Type B pancreatic cell (in vitro differentiated cells): ENCODE results near the gene ERBB3. TPM values are rescaled to one million over a fixed set of nuclear protein-coding genes. Genes with fewer than 3 reads are reported as not detected.

ENCODE experiments used
- DNase-seq: peaks from one replicate; pipeline ENCODE4 v3.0.0; 2021; ENCODE audit warnings: mixed read lengths; ENCODE audit not compliant: unreplicated experiment; ENCODE audit errors: extremely low spot score
- H3K27ac Mint-ChIP-seq: 2 replicates; pipeline ENCODE4 v1.8.0; 2021; ENCODE audit warnings: mild to moderate bottlenecking, mixed read lengths
- H3K27me3 Mint-ChIP-seq: 2 replicates; pipeline ENCODE4 v1.8.0; 2021; ENCODE audit warnings: mixed read lengths
- H3K36me3 Mint-ChIP-seq: 2 replicates; pipeline ENCODE4 v1.8.0; 2021; ENCODE audit warnings: mixed read lengths
- H3K4me1 Mint-ChIP-seq: one replicate; pipeline ENCODE4 v1.8.0; 2021; ENCODE audit warnings: mixed read lengths; ENCODE audit not compliant: unreplicated experiment
- H3K4me3 Mint-ChIP-seq: 2 replicates; pipeline ENCODE4 v1.8.0; 2021; ENCODE audit warnings: mild to moderate bottlenecking, mixed read lengths
- H3K9me3 Mint-ChIP-seq: 2 replicates; pipeline ENCODE4 v1.8.0; 2021; ENCODE audit warnings: mixed read lengths
- CTCF ChIP-seq: fragments of 200-600 bp; sonication (generic); conservative IDR thresholded peaks from 2 replicates; pipeline ENCODE4 v1.5.0; 2021; ENCODE audit warnings: antibody characterized with exemption, mild to moderate bottlenecking
- total RNA-seq: library from RNA; stranded (reverse); gene quantifications from 2 replicates; pipeline ENCODE4 v1.2.1, GENCODE V29; 2021; ENCODE audit warnings: low replicate concordance

Gene ERBB3
- total RNA-seq, 1 donor from 2014 or later: 76.5 TPM

DNA sequence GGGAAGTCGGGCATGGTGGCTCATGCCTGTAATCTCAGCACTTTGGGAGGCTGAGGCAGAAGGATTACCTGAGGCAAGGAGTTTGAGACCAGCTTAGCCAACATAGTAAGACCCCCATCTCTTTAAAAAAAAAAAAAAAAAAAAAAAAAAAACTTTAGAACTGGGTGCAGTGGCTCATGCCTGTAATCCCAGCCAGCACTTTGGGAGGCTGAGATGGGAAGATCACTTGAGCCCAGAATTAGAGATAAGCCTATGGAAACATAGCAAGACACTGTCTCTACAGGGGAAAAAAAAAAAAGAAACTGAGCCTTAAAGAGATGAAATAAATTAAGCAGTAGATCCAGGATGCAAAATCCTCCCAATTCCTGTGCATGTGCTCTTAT is 22.7 kb downstream of the ERBB3 start:
- no peak overlapping the region for H3K27ac Mint-ChIP-seq

DNA sequence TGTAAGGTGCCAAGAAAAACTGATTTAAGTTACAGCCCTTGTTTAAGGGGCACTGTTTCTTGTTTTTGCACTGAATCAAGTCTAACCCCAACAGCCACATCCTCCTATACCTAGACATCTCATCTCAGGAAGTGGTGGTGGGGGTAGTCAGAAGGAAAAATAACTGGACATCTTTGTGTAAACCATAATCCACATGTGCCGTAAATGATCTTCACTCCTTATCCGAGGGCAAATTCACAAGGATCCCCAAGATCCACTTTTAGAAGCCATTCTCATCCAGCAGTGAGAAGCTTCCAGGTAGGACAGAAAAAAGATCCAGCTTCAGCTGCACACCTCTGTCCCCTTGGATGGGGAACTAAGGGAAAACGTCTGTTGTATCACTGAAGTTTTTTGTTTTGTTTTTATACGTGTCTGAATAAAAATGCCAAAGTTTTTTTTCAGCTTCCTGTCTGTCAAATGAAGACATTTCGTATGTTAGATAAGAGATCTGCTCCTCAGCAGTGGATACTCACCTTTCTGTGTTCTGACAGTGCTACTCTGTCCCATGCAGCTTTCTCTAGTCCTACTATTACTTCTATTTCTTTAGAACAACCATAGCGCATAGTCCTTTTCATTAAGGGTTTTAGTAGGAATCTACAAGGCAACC is 23.2 kb downstream of the ERBB3 start:
- no peaks in the 10 kb centered on the region for H3K27me3 Mint-ChIP-seq
- DNase-seq: no peak
- H3K9me3 Mint-ChIP-seq: no peaks in the 10 kb centered on the region
- peak overlapping the region; percentile 97 for H3K27ac Mint-ChIP-seq
- peaks cover 29% of the 10 kb centered on the region for H3K4me1 Mint-ChIP-seq
- no peak for TF ChIP-seq CTCF
- peaks cover 11% of the 10 kb centered on the region for H3K36me3 Mint-ChIP-seq
- peak overlapping the region; percentile 99 for H3K4me3 Mint-ChIP-seq

More for the DNA sequence above, 22.7 kb downstream of the ERBB3 start:
- TF ChIP-seq CTCF: no peak
- Mint-ChIP-seq H3K36me3 (peaks cover 12% of the 10 kb centered on the region), H3K27me3 (no peaks in the 10 kb centered on the region), H3K9me3 (no peaks in the 10 kb centered on the region), H3K4me3 (peak overlapping the region; percentile 99), H3K4me1 (peaks cover 29% of the 10 kb centered on the region)
- DNase-seq: no peak

- no peak for DNase-seq
- H3K4me3 Mint-ChIP-seq: peak overlapping the region; percentile 99
- no peaks in the 10 kb centered on the region for H3K9me3 Mint-ChIP-seq
- peaks cover 15% of the 10 kb centered on the region for H3K36me3 Mint-ChIP-seq
- H3K4me1 Mint-ChIP-seq: peaks cover 29% of the 10 kb centered on the region
- TF ChIP-seq CTCF: no peak
- H3K27me3 Mint-ChIP-seq: no peaks in the 10 kb centered on the region
- peak overlapping the region; percentile 97 for H3K27ac Mint-ChIP-seq
Observed at GRCh38 chr12:56103823-56104108, 23.8 kb downstream of the ERBB3 start.

GRCh38 chr12:56104109-56104814 is 24.3 kb downstream of the ERBB3 start, which contains the start of gene PA2G4:
Gene PA2G4, plus strand, starts transcription at chr12:56104559. Its CDS starts 179 bp downstream, at chr12:56104738.
- Mint-ChIP-seq H3K4me1 (peaks cover 29% of the 10 kb centered on the region), H3K27me3 (no peaks in the 10 kb centered on the region), H3K9me3 (no peaks in the 10 kb centered on the region), H3K36me3 (peaks cover 15% of the 10 kb centered on the region), H3K27ac (peak within 1 kb of the TSS; percentile 97), H3K4me3 (peak within 1 kb of the TSS; percentile 99)
- peak; percentile 98 for DNase-seq
- no peak for TF ChIP-seq CTCF

- Mint-ChIP-seq H3K27ac (peak overlapping the region; percentile 97), H3K4me3 (peak overlapping the region; percentile 99), H3K27me3 (no peaks in the 10 kb centered on the region), H3K9me3 (no peaks in the 10 kb centered on the region), H3K4me1 (peaks cover 29% of the 10 kb centered on the region), H3K36me3 (peaks cover 13% of the 10 kb centered on the region)
- peak; percentile 77 for DNase-seq
- TF ChIP-seq CTCF: no peak
Observed at GRCh38 chr12:56104815-56105608, 25.0 kb downstream of the ERBB3 start.
